ENCODE data around the gene MC5R. TPM values are rescaled to one million over a fixed set of nuclear protein-coding genes. Genes with fewer than 3 reads are reported as not detected.

The MC5R gene
- not detected for total RNA-seq

- Mint-ChIP-seq H3K4me3 (peak within 1 kb of the TSS; percentile 19), H3K27me3 (peaks cover 20% of the 10 kb centered on the region), H3K36me3 (ENCODE audit: low read depth) (no peaks in the 10 kb centered on the region), H3K27ac (no peak within 1 kb of the TSS), H3K4me1 (peaks cover 6% of the 10 kb centered on the region), H3K9me3 (no peaks in the 10 kb centered on the region)
- ChIA-PET POLR2A (no interaction called here), CTCF (interaction anchor here (0.6 to 2.0 kb wide), 12 partner anchors 9 to 264 kb away, joined by 3 to 18 read pairs (median 4); no protein-coding TSS in a partner anchor)
- DNase-seq, result peak; percentile 70
These were observed at the start of gene MC5R for GRCh38 chr18:13823707-13824395. Gene MC5R (plus strand): TSS chr18:13824149. CDS start chr18:13825766, 1,617 bp downstream.

GRCh38 chr18:13775058-13775457 lies 48.9 kb upstream of the MC5R start:
- peaks cover 17% of the 10 kb centered on the region for H3K27me3 Mint-ChIP-seq
- DNase-seq, result no peak
- POLR2A ChIA-PET, result no interaction called here
- H3K27ac Mint-ChIP-seq, result no peak overlapping the region
- H3K9me3 Mint-ChIP-seq, result no peaks in the 10 kb centered on the region
- CTCF ChIA-PET, result no interaction called here
- H3K36me3 Mint-ChIP-seq (ENCODE audit: low read depth), result no peaks in the 10 kb centered on the region
- no peak overlapping the region for H3K4me3 Mint-ChIP-seq
- H3K4me1 Mint-ChIP-seq, result no peaks in the 10 kb centered on the region

DNA sequence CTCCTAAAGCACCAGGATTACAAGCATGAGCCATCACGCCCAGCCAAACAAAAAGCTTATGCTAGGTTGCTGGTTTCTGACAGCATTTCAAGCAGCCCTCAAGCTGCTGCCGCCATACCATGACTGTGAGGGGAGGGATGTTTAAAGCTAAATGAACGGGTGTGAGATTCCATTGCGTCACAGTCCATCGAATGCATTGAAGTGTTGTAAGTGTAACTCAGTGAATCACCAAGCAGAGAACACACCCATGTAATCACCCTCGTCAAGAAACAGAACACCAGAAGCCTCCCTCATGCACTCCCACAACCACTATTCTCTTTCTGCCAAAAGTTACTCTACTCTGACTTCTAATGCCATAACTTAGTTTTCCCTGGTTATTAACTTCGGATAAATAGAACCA lies 32.8 kb upstream of the MC5R start:
- POLR2A ChIA-PET, result no interaction called here

DNA sequence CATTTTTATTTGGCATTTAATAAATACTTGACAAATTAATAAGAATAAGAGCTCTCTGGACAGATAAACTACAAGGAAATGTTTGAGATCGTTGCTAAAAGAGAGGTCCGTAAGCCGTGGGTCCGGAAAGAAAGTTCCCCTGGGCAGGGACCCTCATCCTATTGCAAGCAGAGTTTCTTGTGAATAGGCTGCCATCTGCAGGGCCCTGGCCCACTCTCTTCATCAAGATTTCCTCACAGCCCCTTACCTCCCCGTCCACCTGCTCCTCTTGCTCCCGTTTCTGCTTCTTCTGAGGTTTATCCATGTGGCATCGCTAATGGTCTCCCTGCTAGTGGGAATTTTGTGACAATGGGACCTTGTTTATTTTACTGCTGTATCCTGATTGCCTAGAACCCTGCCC lies 30.1 kb upstream of the MC5R start:
- Mint-ChIP-seq H3K9me3 (no peaks in the 10 kb centered on the region), H3K36me3 (ENCODE audit: low read depth) (no peaks in the 10 kb centered on the region), H3K27me3 (peaks cover 38% of the 10 kb centered on the region), H3K4me1 (no peaks in the 10 kb centered on the region), H3K4me3 (no peak overlapping the region), H3K27ac (no peak overlapping the region)
- ChIA-PET POLR2A (no interaction called here), CTCF (no interaction called here)
- DNase-seq, result no peak

More for the DNA sequence above, 32.8 kb upstream of the MC5R start:
- CTCF ChIA-PET, result no interaction called here
- Mint-ChIP-seq H3K4me1 (no peaks in the 10 kb centered on the region), H3K4me3 (no peak overlapping the region), H3K27me3 (peaks cover 32% of the 10 kb centered on the region), H3K27ac (no peak overlapping the region), H3K36me3 (ENCODE audit: low read depth) (no peaks in the 10 kb centered on the region), H3K9me3 (no peaks in the 10 kb centered on the region)
- DNase-seq, result no peak

DNA sequence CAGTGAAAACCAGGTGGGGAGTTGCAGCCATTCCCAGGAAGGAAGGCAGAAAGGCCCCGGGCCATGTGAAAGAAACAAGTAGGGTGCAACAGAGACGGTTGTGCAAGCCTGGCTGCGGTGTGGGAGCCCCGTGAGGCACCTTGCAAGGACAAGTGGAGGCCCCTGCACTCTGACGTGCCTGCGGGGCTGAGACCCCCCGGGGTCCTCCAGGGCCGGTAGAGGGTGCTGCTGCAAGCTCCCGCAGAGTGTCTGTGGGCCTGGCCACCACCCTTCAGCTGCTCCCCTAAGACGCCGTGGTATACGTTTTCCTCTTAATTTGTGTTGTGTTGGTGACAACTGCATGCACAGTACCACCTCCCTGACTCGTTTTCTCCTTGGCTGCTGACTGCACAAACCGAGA lies 27.4 kb upstream of the MC5R start:
- no peaks in the 10 kb centered on the region for H3K9me3 Mint-ChIP-seq
- H3K27me3 Mint-ChIP-seq, result peaks cover 38% of the 10 kb centered on the region
- H3K4me1 Mint-ChIP-seq, result peaks cover 3% of the 10 kb centered on the region
- CTCF ChIA-PET, result interaction anchor here (2.0 kb wide), 1 partner anchor 17 kb away, joined by 8 read pairs; no protein-coding TSS in a partner anchor
- no peak for DNase-seq
- no peak overlapping the region for H3K27ac Mint-ChIP-seq
- no peak overlapping the region for H3K4me3 Mint-ChIP-seq
- POLR2A ChIA-PET, result no interaction called here
- H3K36me3 Mint-ChIP-seq (ENCODE audit: low read depth), result no peaks in the 10 kb centered on the region

DNA sequence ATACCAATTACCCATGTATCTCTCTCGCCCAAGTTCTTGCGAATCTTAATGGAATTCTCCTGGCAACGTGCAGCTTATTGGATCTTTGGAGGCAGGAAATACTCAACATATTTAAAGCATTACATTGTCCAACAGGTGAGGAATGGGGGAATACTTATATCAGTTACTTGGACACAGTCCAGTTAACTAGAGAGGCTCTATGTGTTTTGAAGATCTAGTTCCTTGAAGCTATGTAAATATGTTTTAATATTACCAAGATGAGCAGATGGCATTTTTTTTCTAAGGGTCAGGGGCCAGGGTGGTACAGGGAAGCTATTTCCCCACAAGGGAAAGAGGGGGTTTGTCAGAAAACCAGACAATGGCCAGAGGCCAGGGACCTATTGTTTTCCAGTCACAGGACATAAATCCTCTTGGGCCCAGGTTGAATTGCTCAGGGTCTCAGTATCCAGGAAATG lies 26.8 kb upstream of the MC5R start:
- Mint-ChIP-seq H3K36me3 (ENCODE audit: low read depth) (no peaks in the 10 kb centered on the region), H3K27ac (no peak overlapping the region), H3K9me3 (no peaks in the 10 kb centered on the region), H3K4me3 (no peak overlapping the region), H3K27me3 (peaks cover 40% of the 10 kb centered on the region), H3K4me1 (peaks cover 3% of the 10 kb centered on the region)
- no peak for DNase-seq
- CTCF ChIA-PET, result interaction anchor here (2.0 kb wide), 1 partner anchor 16 kb away, joined by 8 read pairs; no protein-coding TSS in a partner anchor
- POLR2A ChIA-PET, result no interaction called here

DNA sequence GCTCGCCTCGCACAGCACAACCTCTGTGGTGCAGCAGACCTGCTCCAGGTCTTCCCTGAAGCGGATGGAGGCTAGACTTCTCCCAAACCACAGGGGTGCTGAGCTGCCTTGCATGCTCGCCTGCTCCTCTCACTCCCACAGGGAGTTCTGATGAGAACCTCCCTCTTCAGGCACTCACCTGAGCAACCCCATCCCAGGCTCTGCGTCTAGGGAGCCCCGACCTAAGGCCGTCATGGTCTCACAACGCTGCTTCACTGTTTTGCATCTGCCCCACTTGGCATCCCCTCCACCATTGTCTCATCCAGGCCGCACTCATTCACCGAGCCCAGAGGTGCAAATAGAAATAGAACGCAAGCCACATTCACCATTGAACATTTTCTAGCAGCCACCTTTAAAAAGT lies 24.6 kb upstream of the MC5R start:
- DNase-seq, result no peak
- Mint-ChIP-seq H3K4me3 (no peak overlapping the region), H3K27ac (no peak overlapping the region), H3K27me3 (peaks cover 51% of the 10 kb centered on the region), H3K4me1 (peaks cover 3% of the 10 kb centered on the region), H3K36me3 (ENCODE audit: low read depth) (no peaks in the 10 kb centered on the region), H3K9me3 (no peaks in the 10 kb centered on the region)
- POLR2A ChIA-PET, result no interaction called here
- CTCF ChIA-PET, result no interaction called here

DNA sequence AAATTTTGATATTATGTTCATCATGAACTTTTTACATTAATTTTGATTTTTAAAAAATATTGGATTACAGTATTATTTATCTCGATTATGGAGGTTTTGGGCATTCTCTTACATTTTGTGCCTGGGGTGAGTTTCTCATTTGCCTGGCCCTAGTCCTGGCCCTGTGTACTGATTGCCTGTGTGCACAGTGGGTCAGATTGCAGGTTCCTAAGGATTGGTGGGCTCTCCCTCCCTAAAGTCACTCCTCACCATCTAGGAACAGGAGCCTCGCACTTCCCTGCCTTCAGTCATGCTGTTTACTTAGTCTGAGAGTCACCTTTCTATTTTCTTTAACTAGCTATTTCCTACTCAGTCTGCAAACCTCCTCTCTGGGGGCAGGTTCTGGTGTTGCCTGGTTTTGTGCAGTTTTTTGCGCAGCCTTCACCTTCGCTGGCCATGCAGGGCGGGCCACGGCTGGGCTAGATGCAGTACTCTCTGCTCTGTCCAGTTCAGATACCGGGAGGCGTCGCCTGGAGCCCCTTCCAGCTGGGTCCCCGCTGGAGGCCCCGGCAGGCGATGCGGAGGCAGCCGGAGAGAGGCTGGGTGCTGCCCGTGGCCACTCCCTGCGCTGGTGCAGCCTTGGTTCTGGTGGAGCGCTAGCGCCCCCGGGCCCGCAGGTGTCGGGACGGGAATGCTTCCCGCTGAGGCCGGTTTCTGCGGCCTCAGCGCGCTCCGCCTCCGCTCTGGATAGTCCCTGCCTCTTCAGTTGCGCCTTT lies 23.3 kb upstream of the MC5R start:
- peak; percentile 48 for DNase-seq
- POLR2A ChIA-PET, result no interaction called here

GRCh38 chr18:13801260-13801601 lies 22.7 kb upstream of the MC5R start:
- ChIA-PET POLR2A (no interaction called here), CTCF (interaction anchor here (1.3 to 4.4 kb wide), 2 partner anchors 11 to 243 kb away, joined by 3 to 20 read pairs; no protein-coding TSS in a partner anchor)
- no peaks in the 10 kb centered on the region for H3K9me3 Mint-ChIP-seq
- peaks cover 3% of the 10 kb centered on the region for H3K4me1 Mint-ChIP-seq
- no peak overlapping the region for H3K27ac Mint-ChIP-seq
- peaks cover 62% of the 10 kb centered on the region for H3K27me3 Mint-ChIP-seq
- no peak for DNase-seq
- no peaks in the 10 kb centered on the region for H3K36me3 Mint-ChIP-seq (ENCODE audit: low read depth)
- peak overlapping the region; percentile 1 for H3K4me3 Mint-ChIP-seq

More for the DNA sequence above, 23.3 kb upstream of the MC5R start:
- Mint-ChIP-seq H3K4me1 (peaks cover 3% of the 10 kb centered on the region), H3K9me3 (no peaks in the 10 kb centered on the region), H3K27me3 (peaks cover 62% of the 10 kb centered on the region), H3K27ac (no peak overlapping the region), H3K36me3 (ENCODE audit: low read depth) (no peaks in the 10 kb centered on the region), H3K4me3 (peak overlapping the region; percentile 1)
- CTCF ChIA-PET, result interaction anchor here (0.7 to 1.3 kb wide), 2 partner anchors 64 to 242 kb away, joined by 3 read pairs; no protein-coding TSS in a partner anchor

GRCh38 chr18:13804305-13804704 lies 19.6 kb upstream of the MC5R start:
- H3K4me3 Mint-ChIP-seq, result no peak overlapping the region
- CTCF ChIA-PET, result interaction anchor here (1.6 to 4.4 kb wide), 2 partner anchors 8 to 283 kb away, joined by 5 to 20 read pairs; no protein-coding TSS in a partner anchor
- H3K9me3 Mint-ChIP-seq, result no peaks in the 10 kb centered on the region
- no peak for DNase-seq
- H3K27me3 Mint-ChIP-seq, result peaks cover 49% of the 10 kb centered on the region
- H3K27ac Mint-ChIP-seq, result no peak overlapping the region
- H3K36me3 Mint-ChIP-seq (ENCODE audit: low read depth), result no peaks in the 10 kb centered on the region
- POLR2A ChIA-PET, result no interaction called here
- H3K4me1 Mint-ChIP-seq, result peaks cover 3% of the 10 kb centered on the region

- H3K27me3 Mint-ChIP-seq, result peaks cover 42% of the 10 kb centered on the region
- DNase-seq, result no peak
- no peak overlapping the region for H3K27ac Mint-ChIP-seq
- H3K36me3 Mint-ChIP-seq (ENCODE audit: low read depth), result no peaks in the 10 kb centered on the region
- no peak overlapping the region for H3K4me3 Mint-ChIP-seq
- H3K4me1 Mint-ChIP-seq, result no peaks in the 10 kb centered on the region
- no peaks in the 10 kb centered on the region for H3K9me3 Mint-ChIP-seq
- CTCF ChIA-PET, result interaction anchor here (1.1 kb wide), 1 partner anchor 279 kb away, joined by 3 read pairs; no protein-coding TSS in a partner anchor
- POLR2A ChIA-PET, result no interaction called here
These were observed 15.5 kb upstream of the MC5R start for GRCh38 chr18:13808294-13809042.

GRCh38 chr18:13809043-13809430 lies 14.9 kb upstream of the MC5R start:
- Mint-ChIP-seq H3K9me3 (no peaks in the 10 kb centered on the region), H3K4me3 (no peak overlapping the region), H3K4me1 (no peaks in the 10 kb centered on the region), H3K27ac (no peak overlapping the region), H3K27me3 (peaks cover 41% of the 10 kb centered on the region), H3K36me3 (ENCODE audit: low read depth) (no peaks in the 10 kb centered on the region)
- POLR2A ChIA-PET, result no interaction called here
- no peak for DNase-seq
- CTCF ChIA-PET, result interaction anchor here (1.1 kb wide), 1 partner anchor 279 kb away, joined by 3 read pairs; no protein-coding TSS in a partner anchor
